ENCODE data around the gene TNFSF12.

The TNFSF12 gene

GRCh38 chr17:7561589-7562207 lies 12.8 kb downstream of the TNFSF12 start, which contains the start of gene SENP3:
Gene SENP3 (plus strand): TSS chr17:7561919. CDS start chr17:7563077, 1,158 bp downstream.
- peak; percentile 90 for ATAC-seq
- no peak for TF ChIP-seq ZNF8 (CRISPR knock-in tag; IDR thresholded peaks at IDR 0.05)
- TF ChIP-seq SNAI2 (CRISPR knock-in tag; IDR thresholded peaks at IDR 0.05), result no peak
- TF ChIP-seq PATZ1 (CRISPR knock-in tag; IDR thresholded peaks at IDR 0.05; ENCODE audit: borderline replicate concordance), result no peak
- no peak for TF ChIP-seq GLIS3 (CRISPR knock-in tag; IDR thresholded peaks at IDR 0.05)
- no peak for TF ChIP-seq ESRRG (CRISPR knock-in tag; IDR thresholded peaks at IDR 0.05)
- TF ChIP-seq ZNF70 (CRISPR knock-in tag; IDR thresholded peaks at IDR 0.05), result no peak
- no peak for TF ChIP-seq ZFP3 (CRISPR knock-in tag; IDR thresholded peaks at IDR 0.05)
- TF ChIP-seq POU6F1 (CRISPR knock-in tag; IDR thresholded peaks at IDR 0.05; ENCODE audit: borderline replicate concordance, low read depth), result no peak
- TF ChIP-seq ISL1 (CRISPR knock-in tag; IDR thresholded peaks at IDR 0.05), result no peak
- no peak for TF ChIP-seq TSHZ2 (CRISPR knock-in tag; IDR thresholded peaks at IDR 0.05)
- no peak for TF ChIP-seq RARB (CRISPR knock-in tag; IDR thresholded peaks at IDR 0.05)
- no peak for TF ChIP-seq BACH2 (CRISPR knock-in tag; IDR thresholded peaks at IDR 0.05; ENCODE audit: borderline replicate concordance)
- no peak for TF ChIP-seq ZC3H10 (CRISPR knock-in tag; IDR thresholded peaks at IDR 0.05)
- TF ChIP-seq PPARA (CRISPR knock-in tag; IDR thresholded peaks at IDR 0.05; ENCODE audit: borderline replicate concordance), result no peak
- TF ChIP-seq CREB5 (CRISPR knock-in tag; IDR thresholded peaks at IDR 0.05; ENCODE audit: low read depth), result no peak
- TF ChIP-seq ZNF565 (CRISPR knock-in tag; conservative IDR thresholded peaks at IDR 0.05; ENCODE audit: low read depth), result no peak
- TF ChIP-seq ARNTL (CRISPR knock-in tag; IDR thresholded peaks at IDR 0.05; ENCODE audit: borderline replicate concordance, low read depth), result no peak
- no peak for TF ChIP-seq CSRNP3 (CRISPR knock-in tag; IDR thresholded peaks at IDR 0.05)
- TF ChIP-seq ZFP30 (CRISPR knock-in tag; IDR thresholded peaks at IDR 0.05), result no peak

GRCh38 chr17:7562208-7562605 lies 13.3 kb downstream of the TNFSF12 start:
- TF ChIP-seq CSRNP3 (CRISPR knock-in tag; IDR thresholded peaks at IDR 0.05), result no peak
- TF ChIP-seq ISL1 (CRISPR knock-in tag; IDR thresholded peaks at IDR 0.05), result no peak
- no peak for TF ChIP-seq POU6F1 (CRISPR knock-in tag; IDR thresholded peaks at IDR 0.05; ENCODE audit: borderline replicate concordance, low read depth)
- no peak for TF ChIP-seq ZFP3 (CRISPR knock-in tag; IDR thresholded peaks at IDR 0.05)
- TF ChIP-seq RARB (CRISPR knock-in tag; IDR thresholded peaks at IDR 0.05), result no peak
- no peak for TF ChIP-seq ZC3H10 (CRISPR knock-in tag; IDR thresholded peaks at IDR 0.05)
- TF ChIP-seq GLIS3 (CRISPR knock-in tag; IDR thresholded peaks at IDR 0.05), result no peak
- ATAC-seq, result peak; percentile 5
